ENCODE measurements around the gene MBIP.

GRCh38 chr14:36294543-36294942 is 25.9 kb downstream of the MBIP start:
- no peak for TF ChIP-seq CTCF (IDR thresholded peaks at IDR 0.05; ENCODE audit: insufficient read depth, low read depth, low read length)
- no peak for TF ChIP-seq EZH2 (IDR thresholded peaks at IDR 0.05; ENCODE audit: insufficient read depth, low read length)

Measured in astrocyte (in vitro differentiated cells and primary cell).